IPS DF 6.9 (cell line): ENCODE data around the gene WDR53.

Experiments used
- DNase-seq: peaks from one replicate; pipeline ENCODE4 v3.0.0-alpha.2; 2013; ENCODE audit warnings: low read depth, low spot score
- H3K27ac ChIP-seq: one replicate; pipeline ENCODE4 v1.5.1; 2013; ENCODE audit warnings: low read length, control low read depth
- H3K27me3 ChIP-seq: 2 replicates; pipeline ENCODE4 v1.6.1; 2013; ENCODE audit warnings: mild to moderate bottlenecking, low read length; ENCODE audit not compliant: control insufficient read depth, insufficient read depth
- H3K36me3 ChIP-seq: 2 replicates; pipeline ENCODE4 v1.6.1; 2013; ENCODE audit warnings: low read length; ENCODE audit not compliant: control insufficient read depth, insufficient read depth
- H3K4me1 ChIP-seq: 2 replicates; pipeline ENCODE4 v1.6.1; 2013; ENCODE audit warnings: low read length; ENCODE audit not compliant: control insufficient read depth, insufficient read depth
- H3K4me3 ChIP-seq: 2 replicates; pipeline ENCODE4 v1.5.1; 2013; ENCODE audit warnings: mild to moderate bottlenecking, low read length
- H3K9me3 ChIP-seq: 2 replicates; pipeline ENCODE4 v1.6.1; 2013; ENCODE audit warnings: low read length, inconsistent platforms; ENCODE audit not compliant: control insufficient read depth, insufficient read depth
- WGBS: extraction: QIAGEN DNeasy Blood & Tissue Kit; methylation state at CpG from one replicate; pipeline ENCODE4 v1.1.7; 2013; ENCODE audit warnings: mixed read lengths, missing lambda C conversion rate; ENCODE audit not compliant: insufficient read length, insufficient coverage; 5-methylcytosine and 5-hydroxymethylcytosine counted together

Gene WDR53

DNA sequence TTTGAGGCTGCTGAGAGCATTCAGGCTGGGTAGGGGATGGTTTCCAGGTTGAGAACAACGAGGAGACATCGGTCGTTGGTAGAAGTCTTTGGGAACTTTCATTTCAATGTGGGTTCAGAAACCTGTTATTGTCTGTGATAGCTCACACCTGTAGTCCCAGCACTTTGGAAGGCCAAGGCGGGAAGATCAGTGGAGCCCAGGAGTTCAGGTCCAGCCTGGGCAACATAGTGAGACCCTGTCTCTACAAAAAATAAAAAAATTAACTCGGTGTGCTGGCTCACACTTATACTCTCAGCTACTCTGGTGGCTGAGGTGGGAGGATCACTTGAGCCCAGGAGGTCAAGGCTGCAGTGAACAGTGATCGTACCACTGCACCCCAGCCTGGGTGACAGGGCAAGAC is 63.8 kb downstream of the WDR53 start:
- no peak overlapping the region for H3K27ac ChIP-seq

More for the DNA sequence above, 63.8 kb downstream of the WDR53 start:
- peaks cover 2% of the 10 kb centered on the region; the same call in 1 of the 2 replicates for H3K4me1 ChIP-seq
- H3K9me3 ChIP-seq = peaks cover 1% of the 10 kb centered on the region; the same call in 1 of the 2 replicates
- no peaks in the 10 kb centered on the region for H3K27me3 ChIP-seq
- no peak overlapping the region for H3K4me3 ChIP-seq
- H3K36me3 ChIP-seq = no peaks in the 10 kb centered on the region
- no CpG with 5 or more reads among the region's 6 CpGs for WGBS
- DNase-seq = no peak
